NCI-H526 treated with DMSO at 0.1 percent for 48 hours (cell line): ENCODE data around the gene FCMR.
"Not testable (repeated sequence)": the region's sequence is repeated elsewhere in the genome, so short reads cannot be mapped to it uniquely, and the experiment has no call there.

Source experiments
- DNase-seq: peaks from one replicate; lab custom pipeline; 2025; lab: John Stamatoyannopoulos, UW

The FCMR gene

DNA sequence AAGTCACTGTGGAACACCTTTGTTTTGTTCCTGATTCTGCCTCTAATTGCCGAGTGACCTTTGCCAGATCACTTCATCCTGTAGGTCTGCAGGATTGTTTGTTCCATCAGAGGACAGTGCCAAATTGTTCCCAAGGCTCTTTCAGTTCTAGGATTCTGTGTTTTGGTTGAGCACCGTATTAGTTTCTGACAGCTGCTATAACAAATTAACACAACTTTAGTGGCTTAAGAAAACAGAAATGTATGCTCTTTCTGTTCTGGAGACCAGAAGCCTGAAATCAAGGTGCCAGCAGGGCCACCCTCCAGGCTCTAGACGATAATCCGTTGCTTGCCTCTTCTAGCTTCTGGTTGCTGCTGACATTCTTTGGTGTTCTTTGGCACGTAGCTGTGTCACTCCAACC lies 27.9 kb upstream of the FCMR start:
- DNase-seq = no peak

DNA sequence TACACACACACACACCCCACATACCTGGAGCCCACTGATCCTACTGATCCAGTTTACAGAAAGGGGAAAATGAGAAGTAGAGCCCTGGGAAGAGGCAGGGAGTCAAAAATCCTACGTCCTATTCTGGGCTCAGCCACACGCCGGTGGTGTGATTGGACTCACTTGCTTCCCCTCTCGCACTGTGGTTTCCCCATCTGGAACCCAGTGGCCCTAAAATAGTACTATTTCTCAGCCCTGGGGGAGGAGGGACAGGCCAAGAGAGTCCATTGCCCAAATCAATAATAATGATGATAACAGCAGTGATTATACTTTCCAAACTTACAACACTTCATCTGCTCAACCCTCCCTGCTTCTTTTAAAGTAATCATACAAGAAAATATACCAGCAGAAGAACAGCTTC lies 27.5 kb upstream of the FCMR start:
- DNase-seq = no peak

DNA sequence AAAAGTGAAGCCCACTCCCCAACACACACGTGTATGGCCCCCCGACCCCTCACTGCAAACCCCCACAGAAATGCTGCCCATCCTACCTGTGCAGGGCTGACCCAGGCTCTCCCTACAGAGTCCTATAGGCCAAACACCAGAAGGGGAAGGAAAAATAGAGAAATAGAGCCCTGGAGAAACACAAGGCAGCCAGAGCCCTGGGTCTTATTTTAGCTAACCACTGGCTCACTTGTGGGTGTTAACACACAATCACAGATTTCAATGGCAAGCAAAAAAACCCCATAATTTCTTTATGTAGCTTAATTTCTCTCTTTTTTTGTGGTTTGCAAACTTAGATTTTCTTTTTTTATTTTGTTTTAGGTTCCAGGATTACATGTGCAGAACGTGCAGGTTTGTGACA lies 25.5 kb upstream of the FCMR start:
- no peak for DNase-seq

GRCh38 chr1:206946261-206946660 lies 24.5 kb upstream of the FCMR start, which contains the start of gene PIGR:
Gene PIGR (minus strand): TSS chr1:206946466. CDS start chr1:206940531, 5,935 bp downstream.
- DNase-seq = no peak

GRCh38 chr1:206945779-206946178 lies 24.0 kb upstream of the FCMR start:
- no peak for DNase-seq

DNA sequence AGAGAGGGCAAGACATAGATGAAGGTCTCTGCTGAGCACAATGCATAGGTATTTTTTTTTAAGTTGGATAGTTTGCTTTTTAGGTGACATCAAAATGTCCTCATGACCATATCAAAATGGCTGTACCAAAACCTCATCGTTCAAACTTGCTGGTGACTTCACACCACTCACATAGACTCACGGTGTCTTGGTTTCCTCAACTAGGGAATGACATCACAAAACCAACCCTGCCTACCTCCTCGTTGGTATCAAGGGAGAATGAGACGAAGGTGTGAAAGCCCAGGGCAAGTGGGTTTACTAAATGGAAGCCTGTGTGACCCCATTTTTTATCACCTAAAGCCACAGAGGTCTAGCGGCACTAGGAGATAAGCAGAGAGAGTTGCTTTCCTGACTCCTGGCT lies 23.0 kb upstream of the FCMR start:
- no peak for DNase-seq

- DNase-seq = no peak
Observed at GRCh38 chr1:206941766-206942418, 20.2 kb upstream of the FCMR start.

GRCh38 chr1:206940588-206940936 lies 18.8 kb upstream of the FCMR start:
- no peak for DNase-seq

GRCh38 chr1:206939841-206940587 lies 18.3 kb upstream of the FCMR start:
- DNase-seq = no peak

DNA sequence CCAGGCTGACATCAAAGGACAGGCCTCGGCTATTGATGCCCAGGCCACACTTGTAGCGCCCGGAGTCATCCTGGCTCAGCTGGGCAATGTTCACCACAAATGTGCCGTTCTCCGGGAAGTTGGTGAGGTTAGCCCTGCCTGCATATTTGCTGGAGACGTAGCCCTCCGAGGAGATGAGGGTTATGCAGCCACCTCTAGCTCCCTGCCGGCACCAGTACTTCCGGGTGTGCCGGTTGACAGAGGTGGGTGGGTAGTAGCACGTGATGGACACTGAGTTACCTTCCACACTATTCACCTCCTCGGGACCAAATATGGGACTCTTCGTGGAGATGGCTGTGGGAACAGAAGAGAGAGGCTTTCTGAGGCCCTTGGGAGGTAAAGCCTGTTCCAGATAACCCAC lies 17.4 kb upstream of the FCMR start:
- DNase-seq = no peak

GRCh38 chr1:206937425-206937824 lies 15.7 kb upstream of the FCMR start:
- no peak for DNase-seq

DNA sequence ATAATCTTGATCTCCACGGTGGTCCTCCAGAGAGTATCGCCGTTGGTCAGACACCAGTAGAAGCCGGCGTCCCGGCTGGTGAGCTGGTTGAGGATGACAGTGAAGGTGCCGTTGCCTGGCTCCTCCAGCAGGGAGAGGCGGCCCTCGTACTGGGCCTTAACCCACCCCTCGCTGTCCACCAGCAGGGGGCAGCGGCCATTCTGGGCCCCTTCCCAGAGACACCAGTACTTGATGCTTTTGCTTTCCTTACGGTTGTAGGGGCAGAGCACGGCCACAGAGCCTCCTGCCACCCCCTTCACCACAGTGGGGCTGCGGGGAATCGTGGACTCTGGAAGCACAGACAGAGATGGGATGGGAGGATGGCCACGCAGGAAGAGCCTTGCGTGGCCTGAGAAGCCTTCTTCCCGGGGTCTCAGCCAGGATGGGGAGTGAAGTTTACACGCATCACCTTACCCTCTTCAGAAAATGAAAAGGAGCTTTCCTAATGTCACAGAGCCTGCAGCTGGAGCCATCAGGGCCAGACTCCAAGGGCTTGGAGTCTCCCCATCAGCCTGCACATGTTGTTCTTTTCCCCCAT lies 13.8 kb upstream of the FCMR start:
- DNase-seq = no peak

- no peak for DNase-seq
Observed at GRCh38 chr1:206933333-206933945, 11.7 kb upstream of the FCMR start.

DNA sequence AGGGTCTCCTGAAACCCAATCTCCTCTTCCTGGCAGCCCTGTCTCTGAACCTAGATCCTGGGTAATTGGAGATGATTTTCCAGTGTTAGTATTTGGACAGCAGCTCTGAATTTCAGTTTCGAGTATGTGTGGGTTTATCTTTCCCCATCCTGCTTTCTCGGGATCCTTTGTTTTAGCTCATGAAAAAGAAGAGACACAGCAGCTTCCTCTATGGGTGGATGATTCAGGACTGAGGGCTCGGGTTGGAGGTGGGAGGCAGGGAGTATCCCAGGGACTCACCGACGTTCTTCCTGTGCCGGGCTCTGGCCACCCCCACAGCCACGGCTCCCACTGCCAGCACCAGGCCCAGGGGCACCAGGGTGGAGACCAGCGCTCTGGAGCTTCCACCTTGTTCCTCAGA lies 10.4 kb upstream of the FCMR start:
- DNase-seq = no peak

DNA sequence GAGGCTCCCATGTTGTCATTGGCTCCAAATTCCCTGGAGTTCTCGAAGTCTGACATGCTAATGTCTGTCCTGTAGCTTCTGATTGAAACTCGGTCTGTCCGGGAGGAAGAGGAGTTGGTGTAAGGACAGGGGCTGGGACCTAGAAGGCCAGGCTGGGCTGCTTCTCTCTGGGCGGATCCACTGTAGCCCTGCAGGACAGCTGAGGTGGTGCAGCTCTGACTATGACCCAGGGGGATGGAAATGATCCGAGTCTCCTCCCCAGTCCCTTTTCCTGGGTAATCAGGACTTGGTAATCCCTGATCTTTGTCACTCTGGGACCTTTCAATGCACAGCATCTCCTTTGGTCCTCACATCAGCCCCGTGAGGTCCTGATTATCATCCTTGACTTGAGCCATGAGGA lies 10.0 kb upstream of the FCMR start:
- no peak for DNase-seq

- no peak for DNase-seq
Observed at GRCh38 chr1:206930210-206930798, 8.6 kb upstream of the FCMR start.

- no peak for DNase-seq
Observed at GRCh38 chr1:206929524-206929923, 7.8 kb upstream of the FCMR start.

DNA sequence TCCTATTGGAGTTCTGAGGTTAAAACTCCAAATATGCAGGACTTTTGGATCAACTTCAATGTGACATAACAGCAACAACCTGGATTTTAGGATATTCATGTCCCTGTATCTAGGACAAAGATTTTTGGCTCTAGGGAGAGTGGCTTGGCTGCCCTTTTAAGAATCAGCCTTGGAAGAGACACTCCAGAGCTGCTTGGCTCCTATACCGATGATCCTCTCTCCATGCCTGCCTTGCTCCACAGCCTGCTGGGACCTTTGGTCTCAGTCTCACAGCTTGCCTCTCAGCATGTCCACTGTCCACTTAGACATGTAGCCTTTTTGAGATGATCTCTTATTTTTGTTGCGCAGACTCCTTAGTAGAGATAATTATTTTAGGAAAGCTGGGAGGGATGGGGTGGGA lies 4.5 kb upstream of the FCMR start:
- DNase-seq = no peak

GRCh38 chr1:206925106-206925736 lies 3.5 kb upstream of the FCMR start:
- DNase-seq = no peak

DNA sequence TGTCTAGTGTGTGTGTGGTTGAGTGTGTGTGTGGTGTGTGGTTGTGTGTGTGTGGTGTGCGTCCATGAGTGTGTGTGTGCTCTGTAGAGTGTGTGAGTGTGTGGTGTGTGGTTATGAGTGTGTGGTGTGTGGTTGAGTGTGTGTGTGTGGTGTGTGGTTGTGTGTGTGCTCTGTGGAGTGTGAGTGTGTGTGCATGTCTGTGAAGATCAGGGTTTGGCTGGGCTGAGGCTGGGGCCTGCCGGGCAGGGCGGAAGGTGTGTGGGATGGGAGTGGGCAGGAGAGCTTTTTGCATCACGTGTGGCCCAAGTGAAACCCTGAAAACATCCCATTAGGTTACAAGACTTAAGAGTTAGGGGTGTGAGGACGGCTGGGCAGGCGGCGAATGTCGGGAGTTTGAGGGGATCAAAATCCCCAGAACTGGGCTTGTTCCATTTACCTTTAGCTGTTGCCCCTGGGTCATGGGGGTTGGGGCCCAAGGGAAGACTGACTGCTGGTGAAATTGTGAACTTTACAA lies 2.9 kb upstream of the FCMR start:
- DNase-seq = no peak

- not testable (repeated sequence) for DNase-seq
Observed at GRCh38 chr1:206923961-206924557, 2.3 kb upstream of the FCMR start.
